SK-N-SH (cell line): ENCODE data around the gene AGAP1. TPM values are rescaled to one million over a fixed set of nuclear protein-coding genes. Genes with fewer than 3 reads are reported as not detected.

Experiments used
- CTCF ChIA-PET: fragments of 300-600, 350-600 bp; formaldehyde crosslinking; extraction: SDS; loops from one replicate; lab custom pipeline; 2021; lab: Yijun Ruan, JAX
- POLR2A ChIA-PET: fragments of 350-600 bp; sonication (Branson Sonifier 250); formaldehyde crosslinking; extraction: SDS; loops from one replicate; lab custom pipeline; 2020; ENCODE audit warnings: antibody characterized with exemption, inconsistent platforms; lab: Yijun Ruan, JAX
- DNase-seq: peaks from one replicate; pipeline ENCODE4 v3.0.0; 2012
- H2AFZ ChIP-seq: fragments of 200-600 bp; sonication (generic); 2 replicates; pipeline ENCODE4 v1.8.1; 2016; ENCODE audit warnings: antibody characterized with exemption, mild to moderate bottlenecking, low read depth
- H3F3A ChIP-seq: fragments of 200-600 bp; sonication (generic); replicated peaks from 2 replicates; pipeline ENCODE3; 2016; ENCODE audit warnings: antibody characterized with exemption, mild to moderate bottlenecking; ENCODE audit not compliant: insufficient read depth
- H3K27ac ChIP-seq, 2 experiments: fragments of 200-500 bp in 1 of 2; fragments of 200-600 bp in 1 of 2; sonication (Bioruptor generic) in 1 of 2; sonication (generic), shearing (Covaris generic) in 1 of 2; 2 replicates each; pipeline versions ENCODE4 v1.5.1 to v1.6.1; 2014 to 2016; ENCODE audit warnings: low read depth in 2 of 2, inconsistent platforms in 1 of 2, low read length in 1 of 2, mild to moderate bottlenecking in 1 of 2, mixed read lengths in 1 of 2
- H3K27me3 ChIP-seq: fragments of 200-600 bp; sonication (generic), shearing (Covaris generic); 2 replicates; pipeline ENCODE4 v1.6.1; 2016; ENCODE audit warnings: mixed run types; ENCODE audit not compliant: insufficient read depth
- H3K36me3 ChIP-seq, 2 experiments: fragments of 200-500 bp in 1 of 2; fragments of 200-600 bp in 1 of 2; sonication (Bioruptor generic) in 1 of 2; sonication (generic) in 1 of 2; replicated peaks in 1 of 2; 2 replicates each; pipeline versions ENCODE3 to v1.5.1; 2014 to 2016; ENCODE audit warnings: low read length in 1 of 2, mild to moderate bottlenecking in 1 of 2; ENCODE audit not compliant: insufficient read depth in 2 of 2, control insufficient read depth in 1 of 2
- H3K4me1 ChIP-seq, 2 experiments: fragments of 200-500 bp in 1 of 2; fragments of 200-600 bp in 1 of 2; sonication (Bioruptor generic) in 1 of 2; sonication (generic), shearing (Covaris generic) in 1 of 2; 2 replicates each; pipeline versions ENCODE4 v1.5.1 to v1.6.1; 2014 to 2016; ENCODE audit warnings: low read depth in 1 of 2, low read length in 1 of 2, mixed run types in 1 of 2; ENCODE audit not compliant: insufficient read depth in 2 of 2, control insufficient read depth in 1 of 2
- H3K4me2 ChIP-seq: fragments of 200-600 bp; sonication (generic), shearing (Covaris generic); 2 replicates; pipeline ENCODE4 v1.6.1; 2017; ENCODE audit warnings: mixed run types
- H3K4me3 ChIP-seq, 2 experiments: fragments of 200-500 bp in 1 of 2; fragments of 200-600 bp in 1 of 2; sonication (Bioruptor generic) in 1 of 2; sonication (generic), shearing (Covaris generic) in 1 of 2; 2 replicates each; pipeline versions ENCODE4 v1.5.1 to v1.8.1; 2014 to 2016; ENCODE audit warnings: low read depth in 2 of 2, inconsistent platforms in 1 of 2, low read length in 1 of 2, mild to moderate bottlenecking in 1 of 2, mixed read lengths in 1 of 2, moderate library complexity in 1 of 2
- H3K79me2 ChIP-seq: fragments of 200-600 bp; sonication (generic); 2 replicates; pipeline ENCODE4 v1.8.1; 2017; ENCODE audit warnings: mild to moderate bottlenecking; ENCODE audit not compliant: insufficient read depth
- H3K9ac ChIP-seq: fragments of 200-600 bp; sonication (generic); 2 replicates; pipeline ENCODE4 v1.6.1; 2017; ENCODE audit warnings: mixed run types
- H3K9me2 ChIP-seq: fragments of 200-600 bp; sonication (generic); 2 replicates; pipeline ENCODE4 v1.6.1; 2017; ENCODE audit warnings: mixed run types
- H3K9me3 ChIP-seq: fragments of 200-600 bp; sonication (generic); 2 replicates; pipeline ENCODE4 v1.6.1; 2017; ENCODE audit warnings: mixed run types, mild to moderate bottlenecking, moderate library complexity
- H4K20me1 ChIP-seq: fragments of 200-600 bp; sonication (generic); 2 replicates; pipeline ENCODE4 v1.6.1; 2017; ENCODE audit warnings: mild to moderate bottlenecking, mixed run types; ENCODE audit not compliant: insufficient read depth
- CHD2 ChIP-seq: fragments of 150-350 bp; IDR thresholded peaks from 2 replicates; pipeline ENCODE4 v1.6.1; 2018; ENCODE audit warnings: low read length; ENCODE audit not compliant: partially characterized antibody
- FOXJ3 ChIP-seq: sonication (generic); formaldehyde crosslinking; IDR thresholded peaks from 2 replicates; pipeline ENCODE4 v1.5.1; 2020; ENCODE audit warnings: mild to moderate bottlenecking, missing genetic modification reagents
- FOXM1 ChIP-seq: IDR thresholded peaks from 2 replicates; pipeline ENCODE4 v1.4.0; 2012; ENCODE audit warnings: low read depth, mild to moderate bottlenecking
- GATA2 ChIP-seq: sonication (generic); formaldehyde crosslinking; IDR thresholded peaks from 2 replicates; pipeline ENCODE4 v1.5.0; 2020; ENCODE audit warnings: mild to moderate bottlenecking, missing genetic modification reagents
- IRF3 ChIP-seq: fragments of 150-350 bp; IDR thresholded peaks from 2 replicates; pipeline ENCODE4 v1.6.1; 2016; ENCODE audit warnings: mild to moderate bottlenecking, low read depth, low read length
- JUND ChIP-seq: IDR thresholded peaks from 2 replicates; pipeline ENCODE4 v1.4.0; 2012
- MAX ChIP-seq: IDR thresholded peaks from 2 replicates; pipeline ENCODE4 v1.4.0; 2012; ENCODE audit warnings: low read depth
- MEF2A ChIP-seq: IDR thresholded peaks from 2 replicates; pipeline ENCODE4 v1.4.0; 2012; ENCODE audit warnings: low read depth, borderline replicate concordance
- MXI1 ChIP-seq: IDR thresholded peaks from 2 replicates; pipeline ENCODE4 v1.6.1; 2012; ENCODE audit warnings: mild to moderate bottlenecking, low read depth, low read length, improper control_type of control experiment
- NFIC ChIP-seq: IDR thresholded peaks from 2 replicates; pipeline ENCODE4 v1.4.0; 2012; ENCODE audit warnings: borderline replicate concordance
- RAD21 ChIP-seq: IDR thresholded peaks from 2 replicates; pipeline ENCODE4 v1.6.1; 2012; ENCODE audit warnings: mild to moderate bottlenecking, low read length
- REST ChIP-seq: IDR thresholded peaks from 2 replicates; pipeline ENCODE4 v1.6.1; 2012; ENCODE audit warnings: mild to moderate bottlenecking, low read depth, low read length, moderate library complexity
- RFX5 ChIP-seq: IDR thresholded peaks from 2 replicates; pipeline ENCODE4 v1.6.1; 2012; ENCODE audit warnings: mild to moderate bottlenecking, improper control_type of control experiment, low read length
- SIN3A ChIP-seq: IDR thresholded peaks from 2 replicates; pipeline ENCODE4 v1.6.1; 2012; ENCODE audit warnings: low read depth, mild to moderate bottlenecking, low read length, moderate library complexity, borderline replicate concordance
- SMC3 ChIP-seq: IDR thresholded peaks from 2 replicates; pipeline ENCODE4 v1.6.1; 2012; ENCODE audit warnings: low read depth, low read length, improper control_type of control experiment
- TEAD4 ChIP-seq: IDR thresholded peaks from 2 replicates; pipeline ENCODE4 v1.4.0; 2012; ENCODE audit warnings: mild to moderate bottlenecking, borderline replicate concordance; ENCODE audit not compliant: insufficient read depth
- YY1 ChIP-seq: IDR thresholded peaks from 2 replicates; pipeline ENCODE4 v1.4.0; 2012; ENCODE audit warnings: low read depth, mild to moderate bottlenecking
- WGBS: methylation state at CpG from one replicate; pipeline ENCODE4 v1.1.6; 2017; ENCODE audit warnings: low lambda C conversion rate; 5-methylcytosine and 5-hydroxymethylcytosine counted together
- polyA plus RNA-seq, 3 experiments: library from polyadenylated mRNA; depleted of rRNA; stranded (reverse); fragments of >200 nt; gene quantifications; 2 replicates each; pipeline ENCODE4 v1.2.3, GENCODE V29; 2012

AGAP1 gene
- polyA plus RNA-seq, 1 of the 3 experiments (the other 2 are of a cell fraction): 8.8 TPM

- CTCF ChIA-PET: interaction anchor here (1.3 kb wide), 1 partner anchor 55 kb away, joined by 3 read pairs; no protein-coding TSS in a partner anchor
- no peaks in the 10 kb centered on the region for H3K4me1 ChIP-seq
Measured at GRCh38 chr2:235820571-235820970, 326.7 kb downstream of the AGAP1 start.

GRCh38 chr2:235824331-235824730, 330.5 kb downstream of the AGAP1 start:
- Histone ChIP-seq H4K20me1 (no peaks in the 10 kb centered on the region), H3K27ac (no peak overlapping the region), H2AFZ (no peak overlapping the region), H3K4me2 (no peak overlapping the region)
- WGBS: 92% methylated on average over 3 of the region's 3 CpGs
- TF ChIP-seq CHD2 (no peak), FOXJ3 (no peak), MEF2A (no peak), JUND (no peak), SIN3A (no peak), YY1 (no peak), FOXM1 (no peak), MAX (no peak), SMC3 (no peak), NFIC (no peak), GATA2 (no peak), IRF3 (no peak), RFX5 (no peak), TEAD4 (no peak)
- TF ChIP-seq, all 33 proteins: peak for 0
- H3F3A ChIP-seq: no peaks in the 10 kb centered on the region
- H3K4me3 ChIP-seq: no peak overlapping the region
- H3K9me3 ChIP-seq: no peaks in the 10 kb centered on the region
- H3K9ac ChIP-seq: no peak overlapping the region
- H3K79me2 ChIP-seq: no peaks in the 10 kb centered on the region
- no peak for DNase-seq
- no peaks in the 10 kb centered on the region for H3K27me3 ChIP-seq
- H3K36me3 ChIP-seq: peaks cover 2 to 4% of the 10 kb centered on the region in 2 experiments
- no peaks in the 10 kb centered on the region for H3K9me2 ChIP-seq
- ChIA-PET POLR2A (no interaction called here), CTCF (no interaction called here)
- no peaks in the 10 kb centered on the region for H3K4me1 ChIP-seq

More at GRCh38 chr2:235820571-235820970, 326.7 kb downstream of the AGAP1 start:
- H2AFZ ChIP-seq: no peak overlapping the region
- POLR2A ChIA-PET: no interaction called here
- no peak overlapping the region for H3K4me3 ChIP-seq
- no peak overlapping the region for H3K27ac ChIP-seq
- H3K9me2 ChIP-seq: no peaks in the 10 kb centered on the region
- peaks cover 2% of the 10 kb centered on the region in 2 experiments for H3K36me3 ChIP-seq
- H4K20me1 ChIP-seq: no peaks in the 10 kb centered on the region
- TF ChIP-seq RAD21 (no peak), MXI1 (no peak), GATA2 (no peak), YY1 (no peak), MAX (no peak), SIN3A (no peak), NFIC (no peak), REST (no peak), TEAD4 (no peak)
- H3K9ac ChIP-seq: no peak overlapping the region
- H3K79me2 ChIP-seq: no peaks in the 10 kb centered on the region
- no peak for DNase-seq
- WGBS: 95% methylated on average over 2 of the region's 2 CpGs
- H3K9me3 ChIP-seq: no peaks in the 10 kb centered on the region
- no peak overlapping the region for H3K4me2 ChIP-seq
- H3F3A ChIP-seq: no peaks in the 10 kb centered on the region
- H3K27me3 ChIP-seq: no peaks in the 10 kb centered on the region
